GM19372 (cell line): ENCODE data around the gene OTUD7B.

Experiments
- ATAC-seq: cut with Tn5 transposase; IDR thresholded peaks from one replicate; pipeline ENCODE4 v1.9.1; 2021; ENCODE audit warnings: mild to moderate bottlenecking, low read depth, moderate library complexity; ENCODE audit not compliant: unreplicated experiment

OTUD7B gene

GRCh38 chr1:149925751-149926150 is 84.8 kb downstream of the OTUD7B start:
- no peak for ATAC-seq

GRCh38 chr1:149925345-149925744 is 85.2 kb downstream of the OTUD7B start:
- no peak for ATAC-seq

- ATAC-seq = no peak
These were observed 86.9 kb downstream of the OTUD7B start for GRCh38 chr1:149923626-149924025.

GRCh38 chr1:149917571-149918144 is 92.9 kb downstream of the OTUD7B start, which contains the start of gene SV2A:
SV2A (minus strand) TSS chr1:149917844; CDS start chr1:149913840, 4,004 bp downstream.
- no peak for ATAC-seq

GRCh38 chr1:149916898-149917252 is 93.7 kb downstream of the OTUD7B start:
- ATAC-seq = no peak

- ATAC-seq = no peak
These were observed 94.2 kb downstream of the OTUD7B start for GRCh38 chr1:149916193-149916897.

- ATAC-seq = no peak
These were observed 94.9 kb downstream of the OTUD7B start for GRCh38 chr1:149915429-149916192.

GRCh38 chr1:149914545-149914944 is 96.0 kb downstream of the OTUD7B start:
- no peak for ATAC-seq

- no peak for ATAC-seq
These were observed 103.9 kb downstream of the OTUD7B start for GRCh38 chr1:149906570-149907075.

- ATAC-seq = no peak
These were observed 106.6 kb downstream of the OTUD7B start for GRCh38 chr1:149903836-149904491.

- ATAC-seq = peak; percentile 97
These were observed 110.9 kb downstream of the OTUD7B start, which contains the start of gene BOLA1 for GRCh38 chr1:149899460-149900284. BOLA1 (plus strand) TSS chr1:149899568; CDS start chr1:149900060, 492 bp downstream.

GRCh38 chr1:149896575-149896974 is 114.0 kb downstream of the OTUD7B start:
- ATAC-seq = no peak

- no peak for ATAC-seq
These were observed 121.6 kb downstream of the OTUD7B start for GRCh38 chr1:149888999-149889289.

GRCh38 chr1:149888247-149888998 is 122.1 kb downstream of the OTUD7B start:
- ATAC-seq = peak; percentile 9
